Stimulated activated naive CD4-positive, alpha-beta T cell treated with Interleukin-2 at 50 U/mL for 16 hours (primary cell): ENCODE measurements around the gene OCIAD1.

ENCODE experiments used
- DNase-seq: peaks from one replicate; lab custom pipeline; 2025; lab: John Stamatoyannopoulos, UW

The OCIAD1 gene

GRCh38 chr4:48891028-48891619 is 60.2 kb downstream of the OCIAD1 start:
- DNase-seq, result no peak

DNA sequence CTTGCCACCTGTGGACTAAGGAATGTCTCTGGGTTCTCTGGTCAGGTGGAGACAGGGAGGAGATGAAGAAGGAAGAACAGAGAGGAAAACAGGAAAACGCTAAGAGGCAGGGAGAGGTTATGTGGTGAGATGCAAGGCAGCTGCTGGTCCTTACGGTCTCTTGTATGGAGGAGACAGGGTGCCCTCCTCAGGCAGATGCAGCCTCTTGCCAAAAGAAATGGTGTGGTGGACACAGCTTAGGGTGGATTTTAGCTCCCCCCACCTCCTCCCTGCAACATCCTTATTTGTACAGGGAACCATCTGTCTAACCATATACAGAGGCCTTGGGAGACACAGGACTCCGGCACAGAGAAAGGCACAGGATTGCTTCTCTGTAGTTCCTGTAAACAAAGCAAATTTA is 66.0 kb downstream of the OCIAD1 start:
- no peak for DNase-seq

GRCh38 chr4:48898733-48899431 is 68.0 kb downstream of the OCIAD1 start:
- DNase-seq, result no peak

- no peak for DNase-seq
Measured at GRCh38 chr4:48899432-48899749, 68.5 kb downstream of the OCIAD1 start.

DNA sequence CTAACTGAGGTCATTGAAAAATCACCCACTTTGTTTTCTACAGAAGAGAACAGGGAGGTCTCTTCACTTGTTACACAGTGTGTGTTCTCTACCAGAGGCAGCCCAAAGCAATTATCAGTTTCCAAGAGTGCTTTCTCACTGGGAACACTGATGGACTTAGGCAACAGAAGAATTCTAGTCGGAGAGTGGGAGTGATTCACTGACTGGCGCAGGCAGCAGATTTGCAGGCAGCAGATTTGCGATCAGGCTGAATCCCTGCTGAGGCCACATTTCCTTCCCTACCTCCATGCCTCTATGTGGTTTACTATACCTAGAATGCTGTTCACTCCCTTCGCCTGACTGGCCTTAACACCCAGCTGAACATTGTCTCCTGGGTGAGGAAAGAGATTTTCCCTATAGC is 69.1 kb downstream of the OCIAD1 start:
- DNase-seq, result no peak

DNA sequence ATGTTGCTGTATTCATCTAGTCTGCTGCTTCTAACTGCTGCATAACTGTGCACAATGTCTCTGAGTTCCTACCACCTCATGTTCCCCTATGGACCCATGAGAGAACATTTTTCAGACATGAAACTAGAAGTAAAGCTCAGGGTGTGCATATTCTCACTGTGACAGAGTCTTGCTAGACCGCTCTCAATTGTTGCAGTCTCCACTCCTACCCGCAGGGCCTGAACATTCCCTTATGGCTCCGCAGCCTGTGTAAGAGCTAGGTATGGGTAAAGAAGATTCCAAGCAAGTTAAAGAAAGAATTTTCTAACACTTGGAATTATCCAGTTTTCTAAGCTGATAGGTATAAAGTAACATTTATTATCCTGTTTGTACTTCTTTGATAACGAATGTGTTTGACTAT is 70.3 kb downstream of the OCIAD1 start:
- DNase-seq, result no peak

DNA sequence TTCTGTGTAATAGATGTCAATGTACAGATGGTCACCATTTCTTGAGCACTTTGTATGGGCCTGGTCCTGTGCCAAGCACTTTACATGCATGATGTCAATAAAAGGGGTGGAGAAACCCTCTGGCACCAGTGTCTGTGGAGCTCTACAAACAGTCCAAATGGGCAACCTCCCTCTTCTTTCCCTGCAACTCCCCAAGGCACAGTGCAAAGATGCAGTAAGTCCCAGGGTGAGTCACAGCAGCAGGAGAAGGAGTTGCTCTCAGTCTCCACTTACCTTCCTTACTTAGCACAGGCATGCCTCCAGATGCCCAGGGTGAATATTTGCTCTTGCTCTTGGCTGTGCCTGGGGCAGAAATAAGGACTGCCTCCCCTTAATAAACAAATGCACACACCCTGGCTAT is 71.4 kb downstream of the OCIAD1 start:
- DNase-seq, result no peak

DNA sequence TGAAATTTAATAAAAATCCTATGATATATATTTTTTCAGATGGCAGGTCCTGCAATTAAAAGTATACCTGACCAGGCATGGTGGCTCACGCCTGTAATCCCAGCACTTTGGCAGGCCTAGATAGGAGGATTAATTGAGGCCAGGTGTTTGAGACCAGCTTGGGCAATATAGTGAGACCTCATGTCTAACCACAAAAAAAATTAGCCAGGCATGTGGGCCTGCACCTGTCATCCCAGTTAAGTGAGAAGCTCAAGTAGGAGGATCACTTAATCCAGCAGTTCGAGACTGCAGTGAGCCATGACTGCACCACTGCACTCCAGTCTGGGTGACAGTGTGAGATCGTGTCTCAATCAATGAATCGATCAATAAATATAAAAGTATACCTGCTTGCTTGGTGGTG is 73.2 kb downstream of the OCIAD1 start:
- no peak for DNase-seq

DNA sequence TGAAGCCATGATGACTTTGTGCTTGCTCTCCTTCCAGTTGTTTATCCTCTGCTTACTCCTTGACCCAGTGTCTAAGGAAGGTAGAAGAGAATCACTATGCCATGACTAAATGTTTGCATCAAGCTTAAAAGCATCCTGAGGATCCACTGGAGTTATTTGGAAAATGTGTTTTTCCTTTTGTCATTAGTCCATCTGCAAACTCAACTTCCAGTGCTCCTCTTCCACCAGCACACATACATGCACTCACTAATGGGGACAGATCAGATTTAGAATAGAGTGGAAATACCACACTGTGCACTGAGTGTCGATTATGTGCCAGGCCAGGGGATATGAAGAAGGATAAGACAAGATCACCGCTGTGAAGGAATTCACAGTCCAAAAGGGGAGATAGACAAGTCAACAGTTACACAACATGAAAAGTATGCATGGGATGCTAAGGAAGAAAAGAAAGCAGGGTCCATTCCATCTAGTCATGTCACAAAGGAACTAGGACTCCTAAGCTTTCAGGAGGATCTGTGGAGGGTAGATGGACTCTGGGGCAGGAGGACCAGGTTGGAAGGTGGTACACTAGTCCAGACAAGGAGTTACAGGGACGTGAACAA is 73.8 kb downstream of the OCIAD1 start:
- DNase-seq, result no peak

- DNase-seq, result no peak
Measured at GRCh38 chr4:48905363-48906015, 74.6 kb downstream of the OCIAD1 start.

DNA sequence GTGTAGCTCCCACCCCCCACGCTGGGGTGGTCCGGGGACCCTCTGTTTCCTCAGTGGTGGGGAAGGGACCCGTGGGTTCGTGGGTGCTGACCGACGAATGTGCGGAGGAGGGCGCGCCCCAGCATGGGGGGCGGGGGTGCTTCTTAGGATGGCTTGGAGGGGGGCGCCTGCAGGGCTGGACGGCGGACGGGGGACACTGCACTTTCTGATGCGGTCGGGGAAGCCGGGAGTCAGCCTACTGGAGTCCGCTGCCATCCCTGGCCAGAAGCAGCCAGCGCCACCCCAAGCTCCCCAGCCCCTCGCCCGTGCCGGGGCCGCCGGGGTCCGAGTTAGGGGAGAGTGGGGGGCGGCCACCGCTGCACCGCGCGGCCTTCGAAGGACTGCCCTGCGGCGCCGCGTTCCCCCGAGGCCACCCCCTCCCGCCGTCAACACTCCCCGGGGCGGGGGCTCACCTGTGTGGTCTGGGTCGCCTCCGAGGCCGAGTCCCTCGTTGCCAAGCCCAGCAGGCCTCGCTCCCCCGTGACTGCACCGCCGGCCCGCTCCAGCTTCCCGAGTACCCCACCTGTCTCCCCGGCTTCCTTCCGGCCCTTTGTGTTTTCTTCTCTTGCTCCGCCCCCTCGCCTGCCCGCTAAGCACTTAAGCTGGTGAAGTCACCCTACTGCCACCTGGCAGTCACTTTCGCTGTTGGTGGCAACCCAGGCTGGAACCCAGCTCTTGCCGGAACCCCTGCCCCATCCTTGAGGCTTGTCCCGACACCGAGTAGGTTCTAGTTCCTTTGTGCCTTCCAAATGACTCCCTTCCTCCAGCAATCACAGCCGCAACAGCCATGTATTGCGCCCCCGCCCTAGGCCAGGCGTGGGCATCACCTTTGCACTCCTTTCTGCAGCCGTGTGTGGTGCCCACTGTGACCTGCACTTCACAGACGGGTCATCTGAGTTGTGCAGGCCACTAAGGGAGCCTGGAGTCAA is 75.6 kb downstream of the OCIAD1 start, which contains the start of gene OCIAD2:
TSS of gene OCIAD2 (minus strand) at position 569 of the 968 bp plus-strand sequence. CDS start 2,225 bp downstream, outside the sequence.
- DNase-seq, result peak; percentile 79

DNA sequence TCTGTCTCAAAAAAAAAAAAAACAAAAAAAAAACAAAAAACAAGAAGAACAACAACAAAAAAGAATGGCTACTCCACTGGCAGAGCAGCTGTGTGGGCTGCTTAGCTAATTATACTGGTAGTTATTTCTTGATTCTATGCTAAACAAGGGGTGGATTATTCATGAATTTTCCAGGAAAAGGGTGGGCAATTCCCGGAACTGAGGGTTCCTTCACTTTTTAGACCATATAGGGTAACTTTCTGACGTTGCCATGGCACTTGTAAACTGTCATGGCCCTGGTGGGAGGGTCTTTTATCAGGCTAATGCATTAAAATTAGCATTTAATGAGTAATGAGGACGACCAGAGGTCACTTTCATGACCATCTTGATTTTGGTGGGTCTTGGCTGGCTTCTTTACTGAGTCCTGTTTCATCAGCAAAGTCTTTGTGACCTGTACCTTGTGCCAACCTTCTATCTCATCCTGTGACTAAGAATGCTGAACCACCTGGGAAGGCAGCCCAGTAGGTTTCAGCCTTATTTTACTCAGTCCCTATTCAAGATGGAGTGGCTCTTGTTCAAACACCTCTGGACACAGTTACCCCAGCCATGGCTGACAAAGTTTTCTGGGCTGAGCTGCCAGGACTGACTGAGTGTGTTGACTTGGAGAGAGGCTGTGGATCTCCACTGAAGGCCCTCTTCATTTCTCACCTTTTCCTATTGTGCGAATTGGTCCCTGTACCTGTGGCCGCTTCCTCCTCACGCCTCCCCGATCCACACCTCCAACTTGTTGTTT is 77.0 kb downstream of the OCIAD1 start:
- no peak for DNase-seq

DNA sequence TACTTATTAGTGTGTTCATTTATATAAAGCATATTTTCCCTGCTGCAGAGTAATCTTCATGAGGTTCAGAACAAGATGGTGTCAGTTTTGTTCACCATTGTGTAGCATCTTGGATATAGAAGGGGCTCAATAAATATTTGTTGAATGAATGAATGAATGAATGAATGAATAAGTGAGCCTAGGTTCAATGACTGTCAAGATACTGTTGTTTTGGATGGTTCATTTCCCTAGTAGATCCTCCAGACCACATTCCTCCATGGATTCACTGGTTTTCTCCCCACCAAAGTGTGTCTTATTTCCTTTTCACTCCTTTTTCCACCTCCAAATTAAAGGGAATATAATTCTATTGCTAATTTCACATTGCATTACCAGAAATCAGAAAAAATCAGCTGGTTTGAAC is 77.8 kb downstream of the OCIAD1 start:
- no peak for DNase-seq

GRCh38 chr4:48909697-48910096 is 78.8 kb downstream of the OCIAD1 start:
- peak; percentile 44 for DNase-seq

DNA sequence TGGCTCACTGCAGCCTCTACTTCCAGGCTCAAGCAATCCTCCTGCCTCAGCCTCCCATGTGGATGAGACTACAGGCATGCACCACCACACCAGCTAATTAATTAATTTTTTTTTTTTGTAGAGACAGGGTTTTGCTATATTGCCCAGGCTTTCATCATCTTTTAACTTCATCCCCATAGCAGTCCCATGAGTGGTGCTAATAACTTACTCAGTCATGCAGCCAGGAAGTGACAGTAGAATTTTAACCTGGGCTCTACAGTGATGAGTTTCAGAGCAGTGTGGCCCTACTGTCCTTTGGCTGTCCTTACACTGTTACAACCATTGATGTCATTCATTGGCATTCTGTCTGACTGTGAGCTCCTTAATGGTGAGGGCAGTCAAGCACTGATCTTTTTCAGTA is 79.6 kb downstream of the OCIAD1 start:
- no peak for DNase-seq
